WTC11 (cell line): ENCODE data around the gene RAB13. TPM values are rescaled to one million over a fixed set of nuclear protein-coding genes. Genes with fewer than 3 reads are reported as not detected.

Experiments
- ATAC-seq: fragments of 200-7000 bp; cut with Tn5 transposase; 2 replicates; pipeline ENCODE4 v1.10.0; 2021; ENCODE audit warnings: mild to moderate bottlenecking, moderate library complexity
- CTCF ChIA-PET: fragments of 300-600 bp; sonication (Branson Sonifier 250); formaldehyde crosslinking; loops from one replicate; lab custom pipeline; 2021; ENCODE audit warnings: antibody characterized with exemption; lab: Charles Lee
- POLR2A ChIA-PET: fragments of 350-600 bp; sonication (Branson Sonifier 250); formaldehyde crosslinking; loops from one replicate; lab custom pipeline; 2021; ENCODE audit warnings: antibody characterized with exemption; lab: Charles Lee
- DNase-seq: peaks from one replicate; pipeline ENCODE4 v3.0.0; 2021; ENCODE audit warnings: low spot score
- H3K27ac Mint-ChIP-seq: 2 replicates; pipeline ENCODE4 v1.8.0; 2021; ENCODE audit warnings: mixed read lengths
- H3K27me3 Mint-ChIP-seq: 2 replicates; pipeline ENCODE4 v1.8.0; 2021; ENCODE audit warnings: low read depth, mild to moderate bottlenecking, moderate library complexity, mixed read lengths
- H3K36me3 Mint-ChIP-seq: 2 replicates; pipeline ENCODE4 v1.8.0; 2021; ENCODE audit warnings: mixed read lengths
- H3K4me1 Mint-ChIP-seq: 2 replicates; pipeline ENCODE4 v1.8.0; 2022; ENCODE audit warnings: mixed read lengths
- H3K4me3 Mint-ChIP-seq: 2 replicates; pipeline ENCODE4 v1.8.0; 2021; ENCODE audit warnings: mild to moderate bottlenecking, moderate library complexity, mixed read lengths
- H3K9me3 Mint-ChIP-seq: 2 replicates; pipeline ENCODE4 v1.8.0; 2021; ENCODE audit warnings: mixed read lengths
- AFF4 ChIP-seq: sonication (generic); formaldehyde crosslinking; IDR thresholded peaks from 2 replicates; pipeline ENCODE4 v1.8.1; 2023; ENCODE audit warnings: mild to moderate bottlenecking, missing genetic modification reagents, borderline replicate concordance
- ATF3 ChIP-seq: sonication (generic); formaldehyde crosslinking; conservative IDR thresholded peaks from 2 replicates; pipeline ENCODE4 v1.8.1; 2022; ENCODE audit warnings: mild to moderate bottlenecking, missing genetic modification reagents
- CBFB ChIP-seq: sonication (generic); formaldehyde crosslinking; IDR thresholded peaks from 2 replicates; pipeline ENCODE4 v1.8.1; 2022; ENCODE audit warnings: mild to moderate bottlenecking, low read depth, missing genetic modification reagents
- CREB1 ChIP-seq: sonication (generic); formaldehyde crosslinking; IDR thresholded peaks from 2 replicates; pipeline ENCODE4 v1.8.0; 2023; ENCODE audit warnings: mild to moderate bottlenecking, missing genetic modification reagents
- E2F1 ChIP-seq: sonication (generic); formaldehyde crosslinking; IDR thresholded peaks from 2 replicates; pipeline ENCODE4 v1.8.0; 2022; ENCODE audit warnings: mild to moderate bottlenecking, missing genetic modification reagents
- E2F4 ChIP-seq: sonication (generic); formaldehyde crosslinking; IDR thresholded peaks from 2 replicates; pipeline ENCODE4 v1.8.1; 2022; ENCODE audit warnings: low read depth, mild to moderate bottlenecking, moderate library complexity, missing genetic modification reagents, borderline replicate concordance
- FOXJ3 ChIP-seq: sonication (generic); formaldehyde crosslinking; IDR thresholded peaks from 2 replicates; pipeline ENCODE4 v1.9.0; 2021; ENCODE audit warnings: missing genetic modification reagents, mild to moderate bottlenecking, borderline replicate concordance
- HMGA2 ChIP-seq: fragments of 250-450 bp; sonication (Bioruptor Pico); IDR thresholded peaks from 2 replicates; pipeline ENCODE4 v1.4.0; 2021; ENCODE audit warnings: mild to moderate bottlenecking, moderate library complexity
- NFATC4 ChIP-seq: fragments of 250-450 bp; sonication (Bioruptor Pico); IDR thresholded peaks from 2 replicates; pipeline ENCODE4 v1.9.0; 2021; ENCODE audit warnings: mild to moderate bottlenecking
- NR2C2 ChIP-seq: sonication (generic); formaldehyde crosslinking; IDR thresholded peaks from 2 replicates; pipeline ENCODE4 v1.8.0; 2022; ENCODE audit warnings: mild to moderate bottlenecking, missing genetic modification reagents
- PREB ChIP-seq: sonication (generic); formaldehyde crosslinking; IDR thresholded peaks from 2 replicates; pipeline ENCODE4 v1.8.1; 2022; ENCODE audit warnings: mild to moderate bottlenecking, missing genetic modification reagents, moderate library complexity, borderline replicate concordance
- PRRX2 ChIP-seq: fragments of 250-450 bp; sonication (Bioruptor Pico); IDR thresholded peaks from 2 replicates; pipeline ENCODE4 v1.8.0; 2021; ENCODE audit warnings: mild to moderate bottlenecking
- RORB ChIP-seq: fragments of 250-450 bp; sonication (Bioruptor Pico); IDR thresholded peaks from 2 replicates; pipeline ENCODE4 v1.9.0; 2021; ENCODE audit warnings: mild to moderate bottlenecking
- SOX15 ChIP-seq: fragments of 250-450 bp; sonication (Bioruptor Pico); IDR thresholded peaks from 2 replicates; pipeline ENCODE4 v1.9.0; 2021; ENCODE audit warnings: mild to moderate bottlenecking
- STAT6 ChIP-seq: sonication (generic); formaldehyde crosslinking; conservative IDR thresholded peaks from 2 replicates; pipeline ENCODE4 v1.8.1; 2023; ENCODE audit warnings: mild to moderate bottlenecking, low read depth, missing genetic modification reagents, moderate library complexity
- TCF7 ChIP-seq: sonication (generic); formaldehyde crosslinking; IDR thresholded peaks from 2 replicates; pipeline ENCODE4 v1.8.0; 2022; ENCODE audit warnings: mild to moderate bottlenecking, low read depth, missing genetic modification reagents, moderate library complexity
- TEAD4 ChIP-seq: sonication (generic); formaldehyde crosslinking; IDR thresholded peaks from 2 replicates; pipeline ENCODE4 v1.8.0; 2022; ENCODE audit warnings: mild to moderate bottlenecking, missing genetic modification reagents
- ZBTB21 ChIP-seq: sonication (generic); formaldehyde crosslinking; IDR thresholded peaks from 2 replicates; pipeline ENCODE4 v1.8.1; 2023; ENCODE audit warnings: mild to moderate bottlenecking, missing genetic modification reagents, borderline replicate concordance
- ZBTB43 ChIP-seq: sonication (generic); formaldehyde crosslinking; IDR thresholded peaks from 2 replicates; pipeline ENCODE4 v1.8.1; 2023; ENCODE audit warnings: mild to moderate bottlenecking, missing genetic modification reagents
- ZNF532 ChIP-seq: fragments of 250-450 bp; sonication (Bioruptor Pico); IDR thresholded peaks from 2 replicates; pipeline ENCODE4 v1.9.0; 2021; ENCODE audit warnings: mild to moderate bottlenecking, borderline replicate concordance
- total RNA-seq: library from RNA; stranded (reverse); gene quantifications from 3 replicates; pipeline ENCODE4 v1.2.3, GENCODE V29; 2021

Gene RAB13
- total RNA-seq, 1 experiment from 2014 or later = 126 TPM

GRCh38 chr1:154012129-154012528, 26.0 kb upstream of the RAB13 start:
- Mint-ChIP-seq H3K36me3 (no peaks in the 10 kb centered on the region), H3K27ac (no peak overlapping the region), H3K27me3 (no peaks in the 10 kb centered on the region), H3K4me3 (no peak overlapping the region), H3K4me1 (no peaks in the 10 kb centered on the region), H3K9me3 (no peaks in the 10 kb centered on the region)
- no peak for DNase-seq
- no peak for ATAC-seq
- TF ChIP-seq SOX15 (no peak), TCF7 (no peak), CBFB (CRISPR knock-in tag) (no peak), ATF3 (CRISPR knock-in tag) (no peak), PREB (CRISPR knock-in tag) (no peak), ZBTB43 (CRISPR knock-in tag) (no peak), ZNF532 (CRISPR knock-in tag) (no peak), AFF4 (no peak), E2F1 (no peak), CREB1 (CRISPR knock-in tag) (no peak), FOXJ3 (CRISPR knock-in tag) (no peak), NR2C2 (no peak), E2F4 (CRISPR knock-in tag) (no peak), HMGA2 (CRISPR knock-in tag) (no peak), NFATC4 (no peak), STAT6 (CRISPR knock-in tag) (no peak), ZBTB21 (CRISPR knock-in tag) (no peak), RORB (CRISPR knock-in tag) (no peak), TEAD4 (CRISPR knock-in tag) (no peak), PRRX2 (CRISPR knock-in tag) (no peak)
- ChIA-PET CTCF (no interaction called here), POLR2A (no interaction called here)
